Spleen (tissue), 7 donors: ENCODE measurements around the gene HEMK1.

Source experiments
- POLR2A ChIP-seq, 3 donors: fragments of 450-650 bp; IDR thresholded peaks; one replicate each; pipeline ENCODE4 v1.5.1; 2017; ENCODE audit warnings: antibody characterized with exemption in 3 of 3, mild to moderate bottlenecking in 1 of 3
- TF ChIP-seq, protein P1 (sequence below), 11 experiments: fragments of 200-600 bp in 7 of 11; fragments of 450-650 bp in 4 of 11; sonication (generic) in 4 of 11; IDR thresholded peaks in 8 of 11; conservative IDR thresholded peaks in 3 of 11; 1 replicate in 7 of 11; 2 replicates in 4 of 11; pipeline versions ENCODE4 v1.4.0 to v1.8.0; 2016 to 2021; ENCODE audit warnings: antibody characterized with exemption in 11 of 11, inconsistent platforms in 4 of 11, mild to moderate bottlenecking in 1 of 11
- donor health status: DM: no; HTN: no; CAD: no; lungs with moderate emphysema.
- donor health status: DM: no; HTN: no; CAD: no.
- donor health status: DM: no; HTN: no; CAD: no.

DNA sequence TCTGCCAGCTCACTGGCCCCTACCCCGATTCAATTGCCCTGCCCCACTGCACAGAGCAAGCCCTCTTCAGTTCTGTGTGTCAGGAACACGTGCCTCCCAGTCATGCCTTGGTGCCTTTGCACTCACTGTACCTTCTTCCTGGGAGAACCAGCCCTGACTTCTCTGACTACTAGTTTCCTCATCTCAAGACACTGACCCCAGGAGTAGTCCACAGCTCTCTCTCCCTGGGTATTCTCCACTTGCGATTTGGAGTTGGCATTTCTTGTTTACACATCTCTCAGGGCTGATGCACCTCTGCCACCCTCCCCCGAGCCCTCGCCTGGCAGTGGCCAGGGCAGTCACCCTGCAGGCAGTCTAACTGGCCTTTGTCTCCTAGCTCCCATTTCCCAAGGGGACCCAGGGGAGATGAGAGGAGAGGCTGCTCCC is 36.6 kb downstream of the HEMK1 start:
- TF ChIP-seq, protein P1, sequence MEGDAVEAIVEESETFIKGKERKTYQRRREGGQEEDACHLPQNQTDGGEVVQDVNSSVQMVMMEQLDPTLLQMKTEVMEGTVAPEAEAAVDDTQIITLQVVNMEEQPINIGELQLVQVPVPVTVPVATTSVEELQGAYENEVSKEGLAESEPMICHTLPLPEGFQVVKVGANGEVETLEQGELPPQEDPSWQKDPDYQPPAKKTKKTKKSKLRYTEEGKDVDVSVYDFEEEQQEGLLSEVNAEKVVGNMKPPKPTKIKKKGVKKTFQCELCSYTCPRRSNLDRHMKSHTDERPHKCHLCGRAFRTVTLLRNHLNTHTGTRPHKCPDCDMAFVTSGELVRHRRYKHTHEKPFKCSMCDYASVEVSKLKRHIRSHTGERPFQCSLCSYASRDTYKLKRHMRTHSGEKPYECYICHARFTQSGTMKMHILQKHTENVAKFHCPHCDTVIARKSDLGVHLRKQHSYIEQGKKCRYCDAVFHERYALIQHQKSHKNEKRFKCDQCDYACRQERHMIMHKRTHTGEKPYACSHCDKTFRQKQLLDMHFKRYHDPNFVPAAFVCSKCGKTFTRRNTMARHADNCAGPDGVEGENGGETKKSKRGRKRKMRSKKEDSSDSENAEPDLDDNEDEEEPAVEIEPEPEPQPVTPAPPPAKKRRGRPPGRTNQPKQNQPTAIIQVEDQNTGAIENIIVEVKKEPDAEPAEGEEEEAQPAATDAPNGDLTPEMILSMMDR (IDR thresholded peaks at IDR 0.05 in 8 of 11, conservative IDR thresholded peaks at IDR 0.05 in 3 of 11), result no peak
- no peak for TF ChIP-seq POLR2A (IDR thresholded peaks at IDR 0.05)
